ENCODE data around the gene PPIE.

The PPIE gene

DNA sequence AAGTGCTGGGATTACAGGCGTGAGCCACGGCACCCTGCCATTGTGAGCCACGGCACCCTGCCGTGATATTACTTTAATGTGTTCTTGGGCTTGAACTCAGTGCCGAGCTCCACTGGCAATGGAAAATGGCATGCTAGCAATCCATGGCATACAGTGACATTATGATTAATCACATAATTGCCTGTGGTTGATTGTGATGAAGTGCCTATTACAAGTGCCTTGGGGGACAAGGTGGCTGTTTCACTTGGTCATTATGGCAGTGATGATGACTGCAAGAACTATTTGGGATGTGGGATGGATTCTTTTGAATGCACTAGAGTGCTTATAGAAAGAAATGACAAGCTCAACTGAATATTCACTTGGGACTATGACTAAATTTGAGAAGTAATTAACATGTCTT is 25.1 kb upstream of the PPIE start:
- H3K4me3 ChIP-seq (ENCODE audit: low read length), result no peak overlapping the region
- DNase-seq (ENCODE audit: low read depth, low spot score), result no peak

DNA sequence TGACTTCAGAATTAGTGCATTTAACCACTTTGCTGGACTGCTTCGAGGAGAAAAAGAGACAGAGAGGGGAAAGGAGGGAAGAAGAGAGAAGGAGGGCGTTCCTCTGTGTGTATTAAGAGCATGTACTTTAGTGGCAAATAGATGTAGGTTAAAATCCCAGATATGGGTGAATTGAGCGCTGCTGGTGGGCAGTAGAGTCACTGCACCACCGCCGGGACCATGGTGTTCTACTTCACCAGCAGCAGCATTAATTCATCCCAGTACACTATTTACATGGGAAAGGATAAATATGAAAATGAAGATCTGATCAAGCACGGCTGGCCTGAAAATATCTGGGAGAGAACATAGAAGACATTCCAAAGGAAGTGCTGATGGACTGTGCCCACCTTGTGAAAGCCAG is 20.9 kb upstream of the PPIE start:
- H3K4me3 ChIP-seq (ENCODE audit: low read length), result no peak overlapping the region
- no peak for DNase-seq (ENCODE audit: low read depth, low spot score)

GRCh38 chr1:39720094-39720999 is 18.3 kb upstream of the PPIE start:
- peak; percentile 73 for DNase-seq (ENCODE audit: low read depth, low spot score)

GRCh38 chr1:39721664-39722063 is 17.0 kb upstream of the PPIE start:
- no peak overlapping the region for H3K4me3 ChIP-seq (ENCODE audit: low read length)
- no peak for DNase-seq (ENCODE audit: low read depth, low spot score)

More at GRCh38 chr1:39720094-39720999, 18.3 kb upstream of the PPIE start:
- H3K4me3 ChIP-seq (ENCODE audit: low read length), result no peak overlapping the region

DNA sequence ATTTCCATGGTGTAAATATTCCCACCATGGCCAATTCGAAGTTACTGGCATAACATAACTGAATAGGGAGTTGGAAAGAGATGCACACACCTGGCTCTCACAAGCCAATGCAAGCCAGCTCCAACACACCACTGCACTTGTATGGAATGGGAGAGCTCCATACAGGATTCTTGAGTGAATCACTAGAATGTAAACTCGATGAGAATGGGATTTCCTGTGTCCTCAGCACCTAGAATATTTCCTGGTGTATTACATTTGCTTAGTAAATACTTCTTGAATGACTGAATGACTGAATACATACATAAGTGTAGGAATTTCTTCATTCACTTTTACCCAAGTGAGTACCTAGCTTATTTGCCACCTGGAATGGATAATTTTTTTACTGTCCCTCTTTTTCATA is 16.2 kb upstream of the PPIE start:
- no peak for DNase-seq (ENCODE audit: low read depth, low spot score)
- no peak overlapping the region for H3K4me3 ChIP-seq (ENCODE audit: low read length)

DNA sequence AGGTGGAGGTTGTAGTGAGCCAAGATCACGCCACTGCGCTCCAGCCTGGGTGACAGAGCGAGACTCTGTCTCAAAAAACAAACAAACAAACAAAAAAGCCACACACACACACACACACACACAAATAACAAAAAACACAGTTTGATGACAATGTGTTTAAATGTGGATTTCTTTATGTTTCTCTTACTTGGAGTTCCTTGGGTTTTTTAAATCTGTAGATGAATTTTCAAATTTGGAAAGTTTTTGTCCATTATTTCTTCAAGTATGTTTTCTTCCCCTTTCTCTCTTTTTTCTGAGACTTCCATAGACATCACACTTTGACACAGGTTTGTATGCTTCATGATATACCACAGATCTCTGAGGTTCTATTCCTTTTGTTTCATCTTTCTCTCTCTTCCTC is 12.1 kb upstream of the PPIE start:
- H3K4me3 ChIP-seq (ENCODE audit: low read length), result no peak overlapping the region
- no peak for DNase-seq (ENCODE audit: low read depth, low spot score)

- no peak overlapping the region for H3K4me3 ChIP-seq (ENCODE audit: low read length)
- no peak for DNase-seq (ENCODE audit: low read depth, low spot score)
These were observed 11.3 kb upstream of the PPIE start for GRCh38 chr1:39727221-39727931.

DNA sequence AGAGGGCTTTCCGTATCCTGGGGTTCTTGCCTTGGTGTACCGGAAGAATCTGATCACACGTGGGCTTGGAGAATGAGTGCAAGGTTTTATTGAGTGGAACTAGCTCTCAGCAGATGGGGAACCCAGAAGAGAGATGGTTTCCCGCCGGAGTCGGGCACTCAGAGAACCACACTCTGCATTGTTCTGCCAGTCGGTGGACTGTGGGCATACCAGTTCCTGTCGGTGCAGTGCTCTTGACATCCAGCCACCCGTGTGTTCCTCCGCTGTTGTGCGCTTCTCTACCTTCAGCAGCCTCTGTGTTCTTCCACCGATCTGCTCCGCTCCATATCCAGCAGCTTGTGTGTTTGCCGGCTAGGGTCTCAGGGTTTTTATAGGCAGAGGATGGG is 10.8 kb upstream of the PPIE start:
- DNase-seq (ENCODE audit: low read depth, low spot score), result no peak
- H3K4me3 ChIP-seq (ENCODE audit: low read length), result no peak overlapping the region

DNA sequence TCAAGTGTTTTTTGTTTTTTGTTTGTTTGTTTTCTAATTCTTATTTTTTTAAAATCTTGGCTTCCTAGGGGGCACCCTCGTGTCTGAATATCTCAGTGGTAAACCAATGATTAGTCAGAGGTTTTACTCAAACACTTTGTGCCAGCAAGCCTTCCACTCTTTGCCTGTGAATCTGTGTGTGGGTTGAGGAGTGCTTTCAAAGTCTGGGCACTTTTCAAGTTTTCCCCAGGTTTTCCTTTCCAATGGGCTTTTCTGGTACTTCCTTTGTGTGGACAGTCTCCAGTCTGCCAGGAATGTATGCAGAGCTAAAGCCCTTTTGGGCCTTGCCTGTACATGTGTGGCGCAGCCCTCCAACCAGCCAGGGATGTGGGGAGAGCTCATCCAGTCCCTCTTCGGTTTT is 9.7 kb upstream of the PPIE start:
- H3K4me3 ChIP-seq (ENCODE audit: low read length), result no peak overlapping the region
- no peak for DNase-seq (ENCODE audit: low read depth, low spot score)

- DNase-seq (ENCODE audit: low read depth, low spot score), result no peak
- no peak overlapping the region for H3K4me3 ChIP-seq (ENCODE audit: low read length)
These were observed 8.8 kb upstream of the PPIE start for GRCh38 chr1:39729842-39730241.

DNA sequence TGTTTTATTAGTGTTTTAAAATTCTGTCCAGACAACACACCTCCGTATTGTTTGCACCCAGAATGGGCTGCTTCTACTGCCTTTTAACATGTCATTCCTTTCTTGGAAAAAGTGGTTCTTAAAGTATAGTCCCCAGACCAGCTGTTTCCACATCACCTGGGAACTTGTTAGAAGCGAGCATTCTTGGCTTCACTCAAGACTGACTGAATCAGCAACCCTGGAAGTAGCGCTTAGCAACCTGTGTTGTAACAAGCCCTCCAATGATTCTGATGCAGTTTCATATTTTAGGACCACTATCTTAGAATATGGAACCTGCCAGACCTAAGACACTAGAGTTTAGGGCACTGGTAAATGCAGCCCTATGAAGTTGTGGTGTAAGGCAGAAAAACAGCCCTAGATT is 6.0 kb upstream of the PPIE start:
- no peak overlapping the region for H3K4me3 ChIP-seq (ENCODE audit: low read length)
- DNase-seq (ENCODE audit: low read depth, low spot score), result no peak

GRCh38 chr1:39733161-39733560 is 5.5 kb upstream of the PPIE start:
- DNase-seq (ENCODE audit: low read depth, low spot score), result no peak
- no peak overlapping the region for H3K4me3 ChIP-seq (ENCODE audit: low read length)

- no peak for DNase-seq (ENCODE audit: low read depth, low spot score)
- H3K4me3 ChIP-seq (ENCODE audit: low read length), result no peak overlapping the region
These were observed 3.0 kb upstream of the PPIE start for GRCh38 chr1:39735731-39736130.

DNA sequence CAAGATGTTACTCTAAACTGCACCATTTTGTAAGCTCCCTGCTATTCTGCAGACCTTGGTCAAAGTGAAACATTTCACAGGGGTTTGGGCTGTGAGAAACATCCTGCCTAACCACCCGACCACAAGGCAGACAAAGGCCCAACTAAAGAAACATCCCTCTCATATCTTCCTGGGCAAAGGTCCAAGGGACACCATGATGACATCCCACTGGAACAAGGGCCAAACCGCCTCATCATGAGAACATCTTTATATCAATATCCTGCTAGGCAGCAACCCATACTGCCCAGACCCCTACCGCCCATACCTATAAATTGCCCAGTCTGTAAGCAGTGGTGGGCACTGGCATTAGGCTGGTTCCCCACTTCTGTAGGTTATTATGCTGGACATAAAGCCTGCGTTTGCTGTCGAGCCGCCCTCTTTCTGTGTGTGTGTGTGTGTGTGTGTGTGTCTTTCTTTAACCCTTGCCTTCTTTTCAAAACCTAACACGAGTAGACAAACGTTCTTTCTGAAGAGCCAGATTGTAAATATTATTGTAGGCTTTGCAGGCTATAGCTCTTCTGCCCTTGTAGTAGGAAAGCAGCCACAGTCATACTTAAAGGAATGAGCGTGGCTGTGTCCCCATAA is 1.0 kb upstream of the PPIE start:
- H3K4me3 ChIP-seq (ENCODE audit: low read length), result no peak overlapping the region
- DNase-seq (ENCODE audit: low read depth, low spot score), result peak; percentile 29

- H3K4me3 ChIP-seq (ENCODE audit: low read length), result no peak overlapping the region
- no peak for DNase-seq (ENCODE audit: low read depth, low spot score)
These were observed 6.5 kb downstream of the PPIE start for GRCh38 chr1:39745016-39745670.

GRCh38 chr1:39751595-39751994 is 12.9 kb downstream of the PPIE start:
- H3K4me3 ChIP-seq (ENCODE audit: low read length), result no peak overlapping the region
- no peak for DNase-seq (ENCODE audit: low read depth, low spot score)

DNA sequence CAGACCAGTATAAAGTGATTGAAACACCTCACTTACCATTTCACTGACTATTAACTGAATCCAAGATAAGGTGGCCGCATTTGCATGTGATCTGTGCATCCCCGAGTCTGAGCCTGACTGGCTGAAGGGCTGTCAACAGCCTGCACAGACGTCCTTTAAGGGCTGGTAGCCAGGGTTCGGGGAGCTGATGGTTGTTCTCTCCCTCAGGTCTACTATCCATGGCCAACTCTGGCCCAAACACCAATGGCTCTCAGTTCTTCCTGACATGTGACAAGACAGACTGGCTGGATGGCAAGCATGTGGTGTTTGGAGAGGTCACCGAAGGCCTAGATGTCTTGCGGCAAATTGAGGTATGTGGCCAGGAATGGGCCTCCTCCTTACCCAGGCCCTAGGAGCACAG is 14.0 kb downstream of the PPIE start:
- DNase-seq (ENCODE audit: low read depth, low spot score), result no peak
- no peak overlapping the region for H3K4me3 ChIP-seq (ENCODE audit: low read length)

DNA sequence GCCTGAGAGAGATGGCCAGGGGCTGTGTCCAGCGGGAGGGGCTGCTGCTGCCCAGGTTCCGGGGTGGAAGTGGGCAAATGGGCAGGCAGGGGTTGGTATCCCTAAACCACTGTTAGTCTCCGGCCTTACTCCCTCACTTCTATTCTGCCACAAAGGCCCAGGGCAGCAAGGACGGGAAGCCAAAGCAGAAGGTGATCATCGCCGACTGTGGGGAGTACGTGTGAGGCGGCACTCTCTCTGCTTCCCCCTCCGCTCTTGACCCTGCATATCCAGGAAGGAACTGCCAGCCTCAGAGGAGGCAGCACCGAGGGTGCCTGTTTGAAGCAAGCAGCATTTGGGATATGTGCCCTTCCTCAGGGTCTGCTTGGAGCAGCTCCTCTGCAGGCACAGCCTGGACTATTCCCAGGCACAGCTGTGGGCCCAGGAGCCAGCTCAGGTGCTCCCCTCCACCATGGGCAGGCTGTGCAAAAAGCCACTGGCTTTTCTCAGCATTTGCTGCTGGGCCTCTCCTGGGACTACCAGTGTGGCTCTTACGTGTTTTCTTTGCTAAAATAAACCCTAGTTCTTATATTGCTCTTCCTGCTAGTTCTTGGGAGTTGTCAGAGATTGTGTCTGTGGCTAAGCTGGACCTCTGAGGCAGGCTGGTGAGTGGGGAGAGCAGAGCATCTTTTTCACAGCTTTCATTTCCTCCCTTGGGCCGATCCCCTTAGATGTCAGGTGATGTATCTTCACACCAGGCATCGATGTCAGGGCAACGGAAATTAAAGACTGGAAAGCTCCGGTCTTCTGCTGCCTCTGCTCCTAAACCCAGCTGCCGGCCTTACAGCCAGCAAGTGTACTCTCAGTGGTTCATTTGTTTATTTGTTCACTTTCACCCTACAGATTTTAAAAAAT is 14.7 kb downstream of the PPIE start:
- H3K4me3 ChIP-seq (ENCODE audit: low read length), result no peak overlapping the region
- no peak for DNase-seq (ENCODE audit: low read depth, low spot score)

Measured in Jurkat, Clone E6-1 (cell line).